Eye (tissue), 1 donor: ENCODE measurements around the gene GJB1.
"Not testable (repeated sequence)": the region's sequence is repeated elsewhere in the genome, so short reads cannot be mapped to it uniquely, and the experiment has no call there.

ENCODE experiments used
- DNase-seq: peaks from one replicate; pipeline ENCODE4 v3.0.0-alpha.2; 2015

GJB1 gene

GRCh38 chrX:71256856-71257255, 33.8 kb downstream of the GJB1 start:
- no peak for DNase-seq

- DNase-seq = not testable (repeated sequence)
Observed at GRCh38 chrX:71268624-71269023, 45.6 kb downstream of the GJB1 start.

DNA sequence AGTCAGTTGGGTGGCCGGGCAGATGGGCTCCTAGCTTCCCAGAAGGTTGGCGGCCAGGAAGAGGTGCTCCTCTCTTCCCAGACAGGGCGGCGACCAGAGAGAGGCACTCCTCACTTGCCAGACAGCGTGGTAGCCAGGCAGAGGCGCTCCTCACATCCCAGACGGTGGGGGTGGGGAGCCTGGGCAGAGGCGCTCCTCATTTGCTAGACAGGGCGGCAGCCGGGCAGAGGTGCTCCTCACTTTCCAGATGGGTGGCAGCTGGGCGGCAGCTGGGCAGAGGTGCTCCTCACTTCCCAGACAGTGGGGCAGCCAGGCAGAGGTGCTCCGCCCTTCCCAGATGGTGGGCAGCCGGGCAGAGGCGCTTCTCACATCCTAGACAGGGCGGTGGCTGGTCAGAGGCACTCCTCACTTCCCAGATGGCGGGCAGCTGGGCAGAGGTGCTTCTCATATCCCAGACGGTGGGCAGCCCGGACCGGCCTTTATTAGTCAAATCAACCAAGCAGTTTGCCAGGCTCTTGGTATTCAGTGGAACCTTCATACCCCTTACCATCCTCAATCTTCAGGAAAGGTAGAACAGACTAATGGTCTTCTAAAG, 46.9 kb downstream of the GJB1 start:
- no peak for DNase-seq

DNA sequence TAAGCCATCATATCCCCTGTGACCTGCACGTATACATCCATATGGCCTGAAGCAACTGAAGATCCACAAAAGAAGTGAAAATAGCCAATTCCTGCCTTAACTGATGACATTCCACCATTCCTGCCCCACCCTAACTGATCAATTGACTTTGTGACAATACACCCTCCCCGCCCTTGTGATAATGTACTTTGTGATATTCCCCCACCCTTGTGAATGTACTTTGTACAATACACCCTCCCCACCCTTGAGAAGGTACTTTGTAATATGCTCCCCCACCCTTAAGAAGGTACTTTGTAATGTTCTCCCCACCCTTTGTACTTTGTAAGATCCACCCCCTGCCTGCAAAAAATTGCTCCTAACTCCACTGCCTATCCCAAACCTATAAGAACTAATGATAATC, 49.3 kb downstream of the GJB1 start:
- not testable (repeated sequence) for DNase-seq
